Gastrocnemius medialis (tissue), 4 donors: ENCODE data around the gene RBFOX1.

Experiments
- CTCF ChIP-seq, 5 experiments: fragments of 450-650 bp in 3 of 5; fragments of 200-600 bp in 2 of 5; sonication (generic) in 2 of 5; IDR thresholded peaks in 4 of 5; conservative IDR thresholded peaks in 1 of 5; 1 replicate in 4 of 5; 2 replicates in 1 of 5; pipeline ENCODE4 v1.5.1; 2016 to 2019; ENCODE audit warnings: antibody characterized with exemption in 5 of 5, mild to moderate bottlenecking in 3 of 5, moderate library complexity in 3 of 5
- POLR2A ChIP-seq, 2 donors: fragments of 450-650 bp; IDR thresholded peaks; one replicate each; pipeline ENCODE4 v1.6.1; 2017; ENCODE audit warnings: antibody characterized with exemption in 2 of 2, mild to moderate bottlenecking in 2 of 2, moderate library complexity in 2 of 2

GRCh38 chr16:7377231-7377630 lies 44.6 kb downstream of the RBFOX1 start:
- TF ChIP-seq CTCF (IDR thresholded peaks at IDR 0.05 in 4 of 5, conservative IDR thresholded peaks at IDR 0.05 in 1 of 5) (no peak), POLR2A (IDR thresholded peaks at IDR 0.05) (no peak)
